T-helper 1 cell (primary cell): ENCODE data around the gene XRCC1.

Experiments used
- DNase-seq, 5 donors: peaks; one replicate each; pipeline ENCODE4 v3.0.0-alpha.2; 2012 to 2020

The XRCC1 gene

GRCh38 chr19:43511324-43511723 lies 64.0 kb downstream of the XRCC1 start:
- DNase-seq, result no peak

GRCh38 chr19:43510713-43511112 lies 64.6 kb downstream of the XRCC1 start:
- no peak for DNase-seq

GRCh38 chr19:43507880-43508279 lies 67.4 kb downstream of the XRCC1 start:
- no peak for DNase-seq

- no peak for DNase-seq
Observed at GRCh38 chr19:43506629-43507028, 68.7 kb downstream of the XRCC1 start.

- no peak for DNase-seq
Observed at GRCh38 chr19:43505941-43506340, 69.4 kb downstream of the XRCC1 start.

GRCh38 chr19:43505186-43505456 lies 70.2 kb downstream of the XRCC1 start:
- no peak for DNase-seq

GRCh38 chr19:43504426-43505185 lies 70.7 kb downstream of the XRCC1 start, which contains the start of gene PHLDB3:
Gene PHLDB3, minus strand, starts transcription at chr19:43504746. Its CDS starts 628 bp downstream, at chr19:43504118.
- peak; percentile 28 to 56 (median 31) for DNase-seq

- DNase-seq, result peak; percentile 96 to 100 (median 99)
Observed at GRCh38 chr19:43503501-43504425, 71.6 kb downstream of the XRCC1 start.

GRCh38 chr19:43502419-43502976 lies 72.8 kb downstream of the XRCC1 start:
- no peak for DNase-seq

GRCh38 chr19:43501661-43502418 lies 73.5 kb downstream of the XRCC1 start:
- DNase-seq, result no peak

GRCh38 chr19:43499042-43499441 lies 76.3 kb downstream of the XRCC1 start:
- no peak for DNase-seq

GRCh38 chr19:43498233-43498842 lies 77.0 kb downstream of the XRCC1 start:
- DNase-seq, result no peak

GRCh38 chr19:43496960-43497359 lies 78.4 kb downstream of the XRCC1 start:
- no peak for DNase-seq

- no peak for DNase-seq
Observed at GRCh38 chr19:43495082-43495481, 80.2 kb downstream of the XRCC1 start.
